Ishikawa (cell line): ENCODE results near the gene MRFAP1L1.

Experiments
- CEBPB ChIP-seq: IDR thresholded peaks from 2 replicates; pipeline ENCODE4 v1.6.1; 2012
- CREB1 ChIP-seq: IDR thresholded peaks from 2 replicates; pipeline ENCODE4 v1.6.1; 2012; ENCODE audit warnings: low read depth
- EP300 ChIP-seq: IDR thresholded peaks from 2 replicates; pipeline ENCODE4 v1.6.1; 2012; ENCODE audit warnings: borderline replicate concordance
- FOXM1 ChIP-seq: IDR thresholded peaks from 2 replicates; pipeline ENCODE4 v1.6.1; 2012; ENCODE audit warnings: low read depth, borderline replicate concordance
- MAX ChIP-seq: IDR thresholded peaks from 2 replicates; pipeline ENCODE4 v1.6.1; 2012
- RAD21 ChIP-seq: IDR thresholded peaks from 2 replicates; pipeline ENCODE4 v1.6.1; 2012; ENCODE audit warnings: low read depth
- REST ChIP-seq: IDR thresholded peaks from 2 replicates; pipeline ENCODE4 v1.6.1; 2012; ENCODE audit warnings: low read depth, mild to moderate bottlenecking
- TAF1 ChIP-seq: IDR thresholded peaks from 2 replicates; pipeline ENCODE4 v1.6.1; 2012; ENCODE audit warnings: low read depth, mild to moderate bottlenecking
- TCF12 ChIP-seq: IDR thresholded peaks from 2 replicates; pipeline ENCODE4 v1.6.1; 2012; ENCODE audit warnings: low read depth
- USF1 ChIP-seq: IDR thresholded peaks from 2 replicates; pipeline ENCODE4 v1.6.1; 2012
- YY1 ChIP-seq: IDR thresholded peaks from 2 replicates; pipeline ENCODE4 v1.6.1; 2012; ENCODE audit warnings: low read depth
- ZBTB7A ChIP-seq: IDR thresholded peaks from 2 replicates; pipeline ENCODE4 v1.6.1; 2012; ENCODE audit warnings: low read depth

- TF ChIP-seq EP300 = no peak
- TF ChIP-seq RAD21 = peak; percentile 29; the same call in 1 of the 2 replicates
- TF ChIP-seq TAF1 = no peak
- TF ChIP-seq MAX = no peak
- no peak for TF ChIP-seq FOXM1
- no peak for TF ChIP-seq CREB1
- TF ChIP-seq REST = no peak
- TF ChIP-seq USF1 = no peak
- TF ChIP-seq YY1 = no peak
- TF ChIP-seq ZBTB7A = no peak
- no peak for TF ChIP-seq TCF12
- TF ChIP-seq CEBPB = no peak
Observed at GRCh38 chr4:6701371-6701770, 8.3 kb downstream of the MRFAP1L1 start.
